HL-60 (cell line): ENCODE data around the gene GABPB1.

Experiments
- CTCF ChIP-seq: IDR thresholded peaks from one replicate; pipeline ENCODE4 v1.5.1; 2011; ENCODE audit warnings: low read length, control low read depth, inconsistent platforms; ENCODE audit not compliant: insufficient read depth
- GABPA ChIP-seq: IDR thresholded peaks from 2 replicates; pipeline ENCODE4 v1.6.1; 2012; ENCODE audit warnings: low read depth
- POLR2AphosphoS5 ChIP-seq: IDR thresholded peaks from 2 replicates; pipeline ENCODE4 v1.6.1; 2012; ENCODE audit warnings: low read depth
- REST ChIP-seq: IDR thresholded peaks from 2 replicates; pipeline ENCODE4 v1.6.1; 2012; ENCODE audit warnings: low read depth; ENCODE audit not compliant: insufficient replicate concordance

- no peak for TF ChIP-seq CTCF
- no peak for TF ChIP-seq POLR2AphosphoS5
- no peak for TF ChIP-seq REST
- TF ChIP-seq GABPA, result no peak
These were observed 24.1 kb downstream of the GABPB1 start for GRCh38 chr15:50330921-50331320.
